Measurements from ENCODE around the gene GINS2. TPM values are rescaled to one million over a fixed set of nuclear protein-coding genes. Genes with fewer than 3 reads are reported as not detected.

GINS2 gene
- total RNA-seq, 1 experiment from 2014 or later: 12.0 TPM

GRCh38 chr16:85679870-85680269 is 8.9 kb downstream of the GINS2 start:
- no peaks in the 10 kb centered on the region for H3K4me1 ChIP-seq (ENCODE audit: control insufficient read depth, insufficient read depth, low read length)
- DNase-seq (ENCODE audit: low read depth, low spot score) (no peak), ATAC-seq (no peak)
- H3K36me3 ChIP-seq (ENCODE audit: control insufficient read depth, insufficient read depth, low read length): peaks cover 4% of the 10 kb centered on the region
- no peak overlapping the region for H3K27ac ChIP-seq (ENCODE audit: low read length)
- intact Hi-C loops (cut with micrococcal nuclease; ENCODE audit: unreplicated experiment): loop anchor here (5.0 kb wide), 1 partner anchor 37 kb away; no protein-coding TSS in a partner anchor
- H3K27me3 ChIP-seq (ENCODE audit: control insufficient read depth, insufficient read depth, low read length): no peaks in the 10 kb centered on the region
- ChIA-PET CTCF (no interaction called here), POLR2A (no interaction called here)
- H3K4me3 ChIP-seq (ENCODE audit: low read depth in 2 of 2, low read length in 2 of 2): no peak overlapping the region
- in situ Hi-C loops (cut with HindIII; ENCODE audit: low pct_unique_long_range_greater_than_20kb, low sequenced_read_pairs): no loop called here
- no peaks in the 10 kb centered on the region for H3K9me3 ChIP-seq (ENCODE audit: control insufficient read depth, insufficient read depth, low read depth, low read length)
- BruUV-seq (replicated peaks): no TSS peak
- TF ChIP-seq TCF7L2 (IDR thresholded peaks at IDR 0.05; ENCODE audit: low read depth, low read length) (no peak), POLR2AphosphoS5 (IDR thresholded peaks at IDR 0.05; ENCODE audit: low read depth, low read length) (no peak; the same call in 1 of the 2 replicates), SIN3A (IDR thresholded peaks at IDR 0.05; ENCODE audit: borderline replicate concordance, insufficient read depth, low read depth, low read length) (no peak), CTCF (IDR thresholded peaks at IDR 0.05) (no peak), REST (IDR thresholded peaks at IDR 0.05; ENCODE audit: insufficient read depth in 1 of 2, low read depth in 2 of 2, low read length in 1 of 2) (no peak)

- H3K4me3 ChIP-seq (ENCODE audit: low read depth in 2 of 2, low read length in 2 of 2): no peak overlapping the region
- peaks cover 8% of the 10 kb centered on the region for H3K4me1 ChIP-seq (ENCODE audit: control insufficient read depth, insufficient read depth, low read length)
- ChIA-PET POLR2A (no interaction called here), CTCF (no interaction called here)
- H3K27ac ChIP-seq (ENCODE audit: low read length): no peak overlapping the region
- TF ChIP-seq REST (IDR thresholded peaks at IDR 0.05; ENCODE audit: insufficient read depth in 1 of 2, low read depth in 2 of 2, low read length in 1 of 2): no peak
- no peak for TF ChIP-seq POLR2AphosphoS5 (IDR thresholded peaks at IDR 0.05; ENCODE audit: low read depth, low read length)
- no peak for TF ChIP-seq TCF7L2 (IDR thresholded peaks at IDR 0.05; ENCODE audit: low read depth, low read length)
- TF ChIP-seq CTCF (IDR thresholded peaks at IDR 0.05): no peak
- H3K9me3 ChIP-seq (ENCODE audit: control insufficient read depth, insufficient read depth, low read depth, low read length): no peaks in the 10 kb centered on the region
- in situ Hi-C loops (cut with HindIII; ENCODE audit: low pct_unique_long_range_greater_than_20kb, low sequenced_read_pairs) (no loop called here), intact Hi-C loops (cut with micrococcal nuclease; ENCODE audit: unreplicated experiment) (loop anchor here (5.0 kb wide), 1 partner anchor 38 kb away; no protein-coding TSS in a partner anchor)
- peaks cover 4% of the 10 kb centered on the region for H3K36me3 ChIP-seq (ENCODE audit: control insufficient read depth, insufficient read depth, low read length)
- BruUV-seq (replicated peaks): no TSS peak
- DNase-seq (ENCODE audit: low read depth, low spot score) (no peak), ATAC-seq (no peak)
- no peaks in the 10 kb centered on the region for H3K27me3 ChIP-seq (ENCODE audit: control insufficient read depth, insufficient read depth, low read length)
Measured at GRCh38 chr16:85678821-85679220, 9.9 kb downstream of the GINS2 start.
